GM23248 (cell line): ENCODE measurements around the gene WWOX. TPM values are rescaled to one million over a fixed set of nuclear protein-coding genes. Genes with fewer than 3 reads are reported as not detected.

Experiments used
- DNase-seq: peaks from one replicate; pipeline ENCODE4 v3.0.0-alpha.2; 2015
- H2AFZ ChIP-seq: fragments of 200-600 bp; sonication (generic); 2 replicates; pipeline ENCODE4 v1.6.1; 2016; ENCODE audit warnings: antibody characterized with exemption
- H3F3A ChIP-seq: fragments of 200-600 bp; sonication (generic); 2 replicates; pipeline ENCODE4 v1.6.1; 2016; ENCODE audit warnings: mild to moderate bottlenecking, antibody characterized with exemption, mixed run types; ENCODE audit not compliant: insufficient read depth
- H3K27ac ChIP-seq: fragments of 200-600 bp; sonication (generic); 2 replicates; pipeline ENCODE4 v1.5.1; 2016; ENCODE audit warnings: mild to moderate bottlenecking
- H3K27me3 ChIP-seq: fragments of 200-600 bp; sonication (generic); replicated peaks from 2 replicates; pipeline ENCODE4 v1.6.1; 2016; ENCODE audit warnings: mild to moderate bottlenecking; ENCODE audit not compliant: insufficient read depth
- H3K36me3 ChIP-seq: fragments of 200-600 bp; sonication (generic); 2 replicates; pipeline ENCODE4 v1.6.1; 2016; ENCODE audit warnings: low read depth, mild to moderate bottlenecking
- H3K4me1 ChIP-seq: fragments of 200-600 bp; sonication (generic); 2 replicates; pipeline ENCODE4 v1.6.1; 2016; ENCODE audit warnings: mild to moderate bottlenecking; ENCODE audit not compliant: insufficient read depth
- H3K4me2 ChIP-seq: fragments of 200-600 bp; sonication (generic); one replicate; pipeline ENCODE4 v1.6.1; 2016; ENCODE audit warnings: mild to moderate bottlenecking; ENCODE audit not compliant: unreplicated experiment
- H3K4me3 ChIP-seq: fragments of 200-600 bp; sonication (generic); 2 replicates; pipeline ENCODE4 v1.5.1; 2016; ENCODE audit warnings: mild to moderate bottlenecking
- H3K79me2 ChIP-seq: fragments of 200-600 bp; sonication (generic); 2 replicates; pipeline ENCODE4 v1.6.1; 2016; ENCODE audit warnings: mild to moderate bottlenecking; ENCODE audit not compliant: insufficient read depth
- H3K9ac ChIP-seq: fragments of 200-600 bp; sonication (generic); 2 replicates; pipeline ENCODE4 v1.6.1; 2016; ENCODE audit warnings: mild to moderate bottlenecking
- H3K9me2 ChIP-seq: fragments of 200-600 bp; sonication (generic); 2 replicates; pipeline ENCODE4 v1.6.1; 2016; ENCODE audit warnings: mixed run types, mild to moderate bottlenecking, moderate library complexity; ENCODE audit not compliant: insufficient read depth
- H3K9me3 ChIP-seq: fragments of 200-600 bp; sonication (generic); one replicate; pipeline ENCODE4 v1.6.1; 2017; ENCODE audit warnings: low read depth
- H4K20me1 ChIP-seq: fragments of 200-600 bp; sonication (generic); 2 replicates; pipeline ENCODE4 v1.6.0; 2016; ENCODE audit not compliant: insufficient read depth
- EZH2 ChIP-seq: fragments of 200-600 bp; sonication (generic); IDR thresholded peaks from 2 replicates; pipeline ENCODE4 v1.6.1; 2018; ENCODE audit warnings: antibody characterized with exemption, mild to moderate bottlenecking; ENCODE audit not compliant: insufficient read depth, poor library complexity, severe bottlenecking
- EZH2phosphoT487 ChIP-seq: fragments of 200-600 bp; sonication (generic); IDR thresholded peaks from 2 replicates; pipeline ENCODE4 v1.6.1; 2018; ENCODE audit warnings: antibody characterized with exemption, moderate library complexity, mild to moderate bottlenecking, low read depth; ENCODE audit not compliant: insufficient read depth
- WGBS, 2 experiments: methylation state at CpG; one replicate each; pipeline ENCODE4 v1.1.6; 2015 to 2017; ENCODE audit warnings: low lambda C conversion rate in 2 of 2, low coverage in 1 of 2; ENCODE audit errors: missing lambda C conversion rate in 2 of 2; 5-methylcytosine and 5-hydroxymethylcytosine counted together
- in situ Hi-C: fragments of 300-500 bp; cut with MboI; formaldehyde crosslinking; loops from 2 replicates; pipeline ENCODE4 v1.15.0; 2020
- polyA plus RNA-seq: library from polyadenylated mRNA; unstranded; fragments of >200 nt; fragmentation: Nextera tagmentation; extraction: Ambion mirVana; gene quantifications from 2 replicates; pipeline ENCODE4 v1.2.1, GENCODE V29; 2016
- total RNA-seq: library from RNA; depleted of rRNA; stranded (reverse); fragments of >200 nt; shearing (Covaris generic); gene quantifications from 2 replicates; pipeline ENCODE4 v1.2.3, GENCODE V29; 2014

WWOX gene
- total and polyA plus RNA-seq, 2 experiments from 2014 or later: 4.5 to 6.6 TPM

GRCh38 chr16:78889346-78889745, 789.9 kb downstream of the WWOX start:
- no peaks in the 10 kb centered on the region for H4K20me1 ChIP-seq
- no peaks in the 10 kb centered on the region for H3K27me3 ChIP-seq
- WGBS, 2 experiments: 53 to 63% methylated on average over 10 of the region's 10 CpGs
- peaks cover 3% of the 10 kb centered on the region for H3K9me3 ChIP-seq
- H3F3A ChIP-seq: no peaks in the 10 kb centered on the region
- TF ChIP-seq EZH2phosphoT487 (no peak), EZH2 (no peak)
- H2AFZ ChIP-seq: no peak overlapping the region
- H3K9me2 ChIP-seq: no peaks in the 10 kb centered on the region
- no peak overlapping the region for H3K9ac ChIP-seq
- no peaks in the 10 kb centered on the region for H3K36me3 ChIP-seq
- no peaks in the 10 kb centered on the region for H3K79me2 ChIP-seq
- H3K27ac ChIP-seq: no peak overlapping the region
- H3K4me3 ChIP-seq: no peak overlapping the region
- no peak for DNase-seq
- in situ Hi-C loops: no loop called here
- H3K4me1 ChIP-seq: no peaks in the 10 kb centered on the region
- H3K4me2 ChIP-seq: no peak overlapping the region

DNA sequence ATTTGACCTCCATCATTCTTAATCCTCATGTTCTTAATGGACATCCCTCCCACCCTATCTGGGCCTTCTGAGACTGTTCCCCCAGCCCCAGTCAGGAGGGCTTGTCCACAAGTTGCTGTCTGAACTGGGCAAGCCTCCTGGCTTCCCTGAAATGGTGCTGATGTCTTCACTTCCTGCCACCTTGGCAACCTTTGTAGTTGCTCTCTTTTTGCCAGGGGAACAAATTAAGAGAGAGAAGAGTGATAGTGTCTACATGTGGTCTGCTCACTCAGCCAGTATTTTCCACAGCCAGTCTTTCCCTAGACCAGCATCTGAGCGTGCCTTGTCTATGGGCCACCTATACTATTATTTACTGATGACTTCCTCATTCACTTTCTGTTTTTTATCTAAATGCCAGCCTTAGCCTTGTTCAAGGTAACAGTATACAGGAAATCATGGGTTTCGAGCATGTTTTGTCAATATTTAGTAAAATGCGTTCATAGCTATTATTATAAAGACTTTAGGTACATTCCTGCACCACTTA, 791.0 kb downstream of the WWOX start:
- 41 to 44% methylated on average over 3 of the region's 3 CpGs for WGBS, 2 experiments
- Histone ChIP-seq H3K9ac (no peak overlapping the region), H3K9me3 (peaks cover 3% of the 10 kb centered on the region), H3K79me2 (no peaks in the 10 kb centered on the region), H4K20me1 (no peaks in the 10 kb centered on the region), H3K27ac (no peak overlapping the region), H3K27me3 (no peaks in the 10 kb centered on the region), H3K4me2 (no peak overlapping the region), H3F3A (no peaks in the 10 kb centered on the region), H3K4me3 (no peak overlapping the region), H3K9me2 (no peaks in the 10 kb centered on the region), H3K36me3 (no peaks in the 10 kb centered on the region), H3K4me1 (no peaks in the 10 kb centered on the region), H2AFZ (no peak overlapping the region)
- in situ Hi-C loops: no loop called here
- no peak for DNase-seq
- TF ChIP-seq EZH2: no peak
- no peak for TF ChIP-seq EZH2phosphoT487

DNA sequence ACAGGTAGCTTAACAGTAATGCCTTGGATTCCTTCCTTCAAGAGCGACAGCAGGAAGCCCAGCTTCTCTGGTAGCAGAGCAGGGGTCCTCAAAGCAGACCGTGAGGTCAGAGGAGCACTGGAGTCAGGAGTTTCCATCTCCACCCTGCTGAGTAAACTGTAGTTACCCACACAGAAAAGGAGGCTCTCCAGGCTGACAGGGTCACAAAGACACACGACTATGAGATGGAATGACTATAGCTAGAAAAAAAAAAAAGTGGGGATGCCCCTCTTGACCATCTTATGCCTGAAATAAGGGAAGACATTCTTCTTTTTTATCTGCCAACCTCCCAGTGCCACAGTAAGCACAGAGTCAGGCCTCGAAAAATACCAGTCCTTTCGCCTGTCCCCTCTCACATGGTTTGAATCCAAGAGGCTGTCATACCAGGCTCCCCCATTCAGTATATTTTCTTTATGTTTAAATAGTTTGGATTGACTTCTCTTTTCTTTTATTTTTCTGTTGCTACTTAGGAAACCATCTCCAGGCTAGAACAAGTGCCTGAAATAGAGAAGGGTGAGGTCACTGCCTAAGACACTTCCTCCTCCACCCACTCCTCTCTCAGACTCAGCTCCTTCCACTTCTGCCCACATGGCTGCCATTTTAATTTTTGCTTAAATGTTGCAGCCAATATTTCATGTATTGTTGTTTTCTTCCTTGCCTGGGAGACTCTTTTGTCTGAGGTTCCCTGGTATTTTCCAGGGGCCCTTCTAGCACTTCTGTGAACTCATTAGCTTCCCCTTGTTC, 793.7 kb downstream of the WWOX start:
- H3K4me1 ChIP-seq: no peaks in the 10 kb centered on the region
- peaks cover 3% of the 10 kb centered on the region for H3K9me3 ChIP-seq
- no peaks in the 10 kb centered on the region for H3K79me2 ChIP-seq
- H3K27me3 ChIP-seq: no peaks in the 10 kb centered on the region
- no peaks in the 10 kb centered on the region for H4K20me1 ChIP-seq
- H3K9me2 ChIP-seq: no peaks in the 10 kb centered on the region
- H3K4me2 ChIP-seq: no peak overlapping the region
- H2AFZ ChIP-seq: no peak overlapping the region
- DNase-seq: no peak
- in situ Hi-C loops: no loop called here
- no peak for TF ChIP-seq EZH2
- no peak for TF ChIP-seq EZH2phosphoT487
- H3K36me3 ChIP-seq: no peaks in the 10 kb centered on the region
- H3K27ac ChIP-seq: no peak overlapping the region
- H3K4me3 ChIP-seq: no peak overlapping the region
- 50% methylated on average over 5 of the region's 5 CpGs for WGBS, 2 experiments
- H3F3A ChIP-seq: no peaks in the 10 kb centered on the region
- no peak overlapping the region for H3K9ac ChIP-seq

- H3K27ac ChIP-seq: no peak overlapping the region
- no peak overlapping the region for H3K4me2 ChIP-seq
- H3K79me2 ChIP-seq: no peaks in the 10 kb centered on the region
- in situ Hi-C loops: no loop called here
- H3K9me3 ChIP-seq: peaks cover 3% of the 10 kb centered on the region
- no peak overlapping the region for H2AFZ ChIP-seq
- no peaks in the 10 kb centered on the region for H4K20me1 ChIP-seq
- H3K4me1 ChIP-seq: no peaks in the 10 kb centered on the region
- no peak overlapping the region for H3K4me3 ChIP-seq
- no peak for TF ChIP-seq EZH2phosphoT487
- TF ChIP-seq EZH2: no peak
- no peaks in the 10 kb centered on the region for H3K9me2 ChIP-seq
- 58 to 63% methylated on average over 10 of the region's 10 CpGs for WGBS, 2 experiments
- H3K27me3 ChIP-seq: no peaks in the 10 kb centered on the region
- no peaks in the 10 kb centered on the region for H3F3A ChIP-seq
- H3K36me3 ChIP-seq: no peaks in the 10 kb centered on the region
- no peak overlapping the region for H3K9ac ChIP-seq
- no peak for DNase-seq
Observed at GRCh38 chr16:78894886-78895285, 795.4 kb downstream of the WWOX start.
